ENCODE data around the gene SFXN2. TPM values are rescaled to one million over a fixed set of nuclear protein-coding genes. Genes with fewer than 3 reads are reported as not detected.
A peak's percentile ranks its signal among the peaks of the same experiment; 100 is the strongest.
"Not testable (repeated sequence)": the region's sequence is repeated elsewhere in the genome, so short reads cannot be mapped to it uniquely, and the experiment has no call there.

Gene SFXN2
- total RNA-seq, 4 donors from 2014 or later, result 1.4 to 7.8 (median 3.6) TPM

DNA sequence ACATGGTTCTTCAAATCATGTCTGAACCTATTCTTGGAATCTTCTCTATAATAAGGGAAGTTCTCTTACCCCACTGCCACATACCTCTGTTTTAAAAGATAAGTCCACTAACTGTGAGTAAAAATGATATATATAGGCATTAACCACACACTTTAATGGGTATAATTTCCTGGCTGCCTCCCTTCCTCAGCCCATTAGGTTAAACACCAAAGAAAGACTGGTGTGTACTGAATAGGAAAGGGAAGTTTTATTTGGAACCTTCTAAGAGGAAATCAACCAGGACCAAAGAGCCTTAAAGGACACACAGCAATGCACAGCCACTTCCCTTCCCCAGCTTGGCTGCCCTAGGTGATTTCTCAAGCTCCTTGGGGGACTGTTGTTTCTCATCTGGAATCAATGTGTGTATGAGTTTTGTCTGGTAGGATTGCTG, 24.3 kb downstream of the SFXN2 start:
- no peak for DNase-seq
- peaks cover 0 to 30% (median 4%) of the 10 kb centered on the region in 3 donors for H3K4me1 ChIP-seq
- no peaks in the 10 kb centered on the region for H3K27me3 ChIP-seq
- peak overlapping the region in 2 of 4 donors; percentile 29 to 38 for H3K27ac ChIP-seq
- no peak overlapping the region for H3K4me3 ChIP-seq
- H3K36me3 ChIP-seq, result peaks cover 0 to 31% (median 0%) of the 10 kb centered on the region in 3 donors
- H3K9me3 ChIP-seq, result no peaks in the 10 kb centered on the region
- TF ChIP-seq, protein P1, sequence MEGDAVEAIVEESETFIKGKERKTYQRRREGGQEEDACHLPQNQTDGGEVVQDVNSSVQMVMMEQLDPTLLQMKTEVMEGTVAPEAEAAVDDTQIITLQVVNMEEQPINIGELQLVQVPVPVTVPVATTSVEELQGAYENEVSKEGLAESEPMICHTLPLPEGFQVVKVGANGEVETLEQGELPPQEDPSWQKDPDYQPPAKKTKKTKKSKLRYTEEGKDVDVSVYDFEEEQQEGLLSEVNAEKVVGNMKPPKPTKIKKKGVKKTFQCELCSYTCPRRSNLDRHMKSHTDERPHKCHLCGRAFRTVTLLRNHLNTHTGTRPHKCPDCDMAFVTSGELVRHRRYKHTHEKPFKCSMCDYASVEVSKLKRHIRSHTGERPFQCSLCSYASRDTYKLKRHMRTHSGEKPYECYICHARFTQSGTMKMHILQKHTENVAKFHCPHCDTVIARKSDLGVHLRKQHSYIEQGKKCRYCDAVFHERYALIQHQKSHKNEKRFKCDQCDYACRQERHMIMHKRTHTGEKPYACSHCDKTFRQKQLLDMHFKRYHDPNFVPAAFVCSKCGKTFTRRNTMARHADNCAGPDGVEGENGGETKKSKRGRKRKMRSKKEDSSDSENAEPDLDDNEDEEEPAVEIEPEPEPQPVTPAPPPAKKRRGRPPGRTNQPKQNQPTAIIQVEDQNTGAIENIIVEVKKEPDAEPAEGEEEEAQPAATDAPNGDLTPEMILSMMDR (IDR thresholded peaks at IDR 0.05), result no peak
- no peak for TF ChIP-seq POLR2A (IDR thresholded peaks at IDR 0.05)
- intact Hi-C loops (cut with DNase I), result no loop called here

DNA sequence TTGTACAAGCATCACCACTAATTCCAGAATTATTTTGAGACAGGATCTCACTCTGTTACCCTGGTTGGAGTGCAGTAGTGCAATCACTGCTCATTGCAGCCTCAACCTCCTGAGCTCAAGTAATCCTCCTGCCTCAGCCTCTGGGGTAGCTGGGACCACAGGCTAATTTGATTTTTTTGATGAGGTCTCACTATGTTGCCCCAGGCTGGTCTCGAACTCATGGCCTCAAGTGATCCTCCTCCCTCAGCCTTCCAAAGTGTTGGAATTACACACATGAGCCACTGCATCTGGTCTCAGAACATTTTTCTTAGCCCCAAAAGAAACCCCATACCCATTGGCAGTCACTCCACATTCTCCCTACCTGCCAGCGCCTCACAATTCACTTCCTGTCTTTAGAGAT, 25.8 kb downstream of the SFXN2 start:
- no peaks in the 10 kb centered on the region for H3K9me3 ChIP-seq
- DNase-seq, result no peak
- intact Hi-C loops (cut with DNase I), result no loop called here
- no peak overlapping the region for H3K27ac ChIP-seq
- peaks cover 4 to 39% (median 4%) of the 10 kb centered on the region in 3 donors for H3K4me1 ChIP-seq
- TF ChIP-seq POLR2A (IDR thresholded peaks at IDR 0.05), result no peak
- TF ChIP-seq, protein P1 (IDR thresholded peaks at IDR 0.05), result no peak
- H3K27me3 ChIP-seq, result no peaks in the 10 kb centered on the region
- peaks cover 0 to 18% (median 0%) of the 10 kb centered on the region in 3 donors for H3K36me3 ChIP-seq
- WGBS, 2 donors, result 77 to 83% methylated on average over 2 of the region's 2 CpGs
- no peak overlapping the region for H3K4me3 ChIP-seq

DNA sequence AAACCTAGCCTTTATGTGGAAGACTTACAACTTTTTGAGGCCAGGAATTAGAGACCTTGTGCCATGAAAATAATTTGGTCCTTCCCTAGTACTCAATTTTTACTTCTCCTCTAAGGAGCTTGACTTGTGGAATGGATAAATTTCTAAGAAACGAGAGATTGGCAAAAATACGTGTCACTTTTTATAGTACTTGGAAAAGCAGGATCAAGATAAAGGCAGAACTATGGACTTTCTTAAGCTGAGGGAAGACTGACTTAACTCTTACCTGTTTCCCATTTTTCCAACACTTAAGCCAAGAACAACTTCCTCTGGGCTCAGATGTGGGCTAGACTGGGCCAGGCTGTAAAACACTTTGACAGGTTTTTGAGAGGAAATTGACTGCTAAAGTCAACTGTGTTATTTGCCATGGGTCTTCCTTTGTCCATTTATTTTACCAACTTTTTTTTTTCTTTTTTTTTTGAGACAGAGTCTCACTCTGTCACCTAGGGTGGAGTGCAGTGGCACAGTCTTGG, 27.3 kb downstream of the SFXN2 start:
- no peak overlapping the region for H3K4me3 ChIP-seq
- intact Hi-C loops (cut with DNase I), result no loop called here
- H3K4me1 ChIP-seq, result peaks cover 9 to 55% (median 14%) of the 10 kb centered on the region in 3 donors
- H3K27me3 ChIP-seq, result no peaks in the 10 kb centered on the region
- TF ChIP-seq, protein P1 (IDR thresholded peaks at IDR 0.05), result no peak
- no peak for TF ChIP-seq POLR2A (IDR thresholded peaks at IDR 0.05)
- DNase-seq, result no peak
- H3K36me3 ChIP-seq, result peaks cover 0 to 13% (median 0%) of the 10 kb centered on the region in 3 donors
- H3K27ac ChIP-seq, result no peak overlapping the region
- no peaks in the 10 kb centered on the region for H3K9me3 ChIP-seq
- WGBS, 2 donors, result 80 to 96% methylated on average over 2 of the region's 2 CpGs

DNA sequence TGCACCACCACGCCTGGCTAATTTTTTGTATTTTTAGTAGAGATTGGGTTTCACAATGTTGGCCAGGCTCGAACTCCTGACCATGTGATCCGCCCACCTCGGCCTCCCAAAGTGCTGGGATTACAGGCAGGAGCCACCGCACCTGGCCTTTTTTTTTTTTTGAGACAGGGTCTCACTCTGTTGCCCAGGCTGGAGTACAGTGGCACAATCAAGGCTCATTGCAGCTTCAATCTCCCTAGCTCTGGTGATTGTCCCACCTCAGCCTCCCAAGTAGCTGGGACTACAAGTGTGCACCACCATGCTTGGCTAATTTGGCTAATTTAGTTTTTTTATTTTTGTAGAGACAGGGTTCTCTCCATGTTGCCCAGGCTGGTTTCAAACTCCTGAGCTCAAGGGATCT, 27.9 kb downstream of the SFXN2 start:
- intact Hi-C loops (cut with DNase I); H3K27ac ChIP-seq; DNase-seq; H3K9me3 ChIP-seq; H3K4me3 ChIP-seq; H3K27me3 ChIP-seq; H3K36me3 ChIP-seq: not testable (repeated sequence)
- 88 to 90% methylated on average over 5 of the region's 5 CpGs for WGBS, 2 donors
- H3K4me1 ChIP-seq, result peaks cover 9 to 57% (median 14%) of the 10 kb centered on the region in 3 donors

DNA sequence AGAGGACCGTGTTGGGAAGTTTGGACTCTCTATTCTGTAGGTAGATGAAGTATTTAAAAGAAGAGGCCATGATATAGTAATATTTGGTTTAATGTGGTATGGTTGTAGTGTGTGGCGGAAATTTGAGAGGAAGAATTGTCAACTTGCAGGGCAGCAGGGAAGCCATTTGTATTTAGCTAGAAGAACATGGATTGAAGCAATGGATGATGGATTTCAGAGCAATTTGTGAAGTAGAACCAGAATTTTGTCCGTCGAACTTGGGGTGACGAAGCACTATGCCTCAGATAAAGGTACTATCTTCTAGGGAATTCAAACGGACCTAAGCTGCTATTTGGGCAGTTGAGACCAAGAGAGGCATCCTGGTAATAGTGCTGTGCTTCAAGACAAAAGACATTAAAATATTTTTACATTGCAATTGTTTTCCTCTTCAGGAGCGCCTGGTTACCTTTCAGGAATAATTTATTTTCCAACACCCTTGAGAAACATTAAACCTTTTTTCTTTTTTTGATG, 28.7 kb downstream of the SFXN2 start:
- peaks cover 0 to 5% (median 0%) of the 10 kb centered on the region in 3 donors for H3K36me3 ChIP-seq
- H3K4me1 ChIP-seq, result peaks cover 9 to 51% (median 14%) of the 10 kb centered on the region in 3 donors
- H3K9me3 ChIP-seq, result no peaks in the 10 kb centered on the region
- H3K27ac ChIP-seq, result peak overlapping the region in 3 of 4 donors; percentile 5 to 40 (median 31)
- peak overlapping the region in 3 of 4 donors; percentile 80 to 97 (median 89) for H3K4me3 ChIP-seq
- intact Hi-C loops (cut with DNase I), result no loop called here
- no peak for DNase-seq
- TF ChIP-seq POLR2A (IDR thresholded peaks at IDR 0.05), result no peak
- TF ChIP-seq, protein P1 (IDR thresholded peaks at IDR 0.05), result no peak
- H3K27me3 ChIP-seq, result no peaks in the 10 kb centered on the region
- WGBS, 2 donors, result 28 to 33% methylated on average over 7 of the region's 7 CpGs

Measured in esophagus squamous epithelium (tissue), 5 donors.